CD14-positive monocyte (primary cell): ENCODE data around the gene TEAD4. TPM values are rescaled to one million over a fixed set of nuclear protein-coding genes. Genes with fewer than 3 reads are reported as not detected.

Source experiments
- DNase-seq, 3 donors: peaks; one replicate each; pipeline ENCODE4 v3.0.0-alpha.2; 2011 to 2022
- H2AFZ ChIP-seq: 2 replicates; pipeline ENCODE4 v1.6.0; 2012; ENCODE audit warnings: mild to moderate bottlenecking, low read depth, low read length, inconsistent platforms; ENCODE audit not compliant: insufficient read depth, poor library complexity, severe bottlenecking
- H3K27ac ChIP-seq, 2 donors: 1 replicate in 1 of 2; 2 replicates in 1 of 2; pipeline ENCODE4 v1.5.1; 2012 to 2013; ENCODE audit warnings: low read length in 2 of 2, control low read depth in 1 of 2, inconsistent platforms in 1 of 2, low read depth in 1 of 2, mild to moderate bottlenecking in 1 of 2
- H3K27me3 ChIP-seq, 2 donors: one replicate each; pipeline versions ENCODE4 v1.6.0 to v1.6.1; 2011 to 2013; ENCODE audit warnings: low read length in 2 of 2; ENCODE audit not compliant: control insufficient read depth in 2 of 2, insufficient read depth in 2 of 2
- H3K36me3 ChIP-seq, 2 donors: replicated peaks in 1 of 2; 1 replicate in 1 of 2; 2 replicates in 1 of 2; pipeline versions ENCODE4 v1.5.1 to v1.6.1; 2012 to 2013; ENCODE audit warnings: low read length in 2 of 2, control low read depth in 1 of 2, inconsistent platforms in 1 of 2, mild to moderate bottlenecking in 1 of 2; ENCODE audit not compliant: insufficient read depth in 2 of 2, control insufficient read depth in 1 of 2
- H3K4me1 ChIP-seq, 2 donors: 1 replicate in 1 of 2; 2 replicates in 1 of 2; pipeline versions ENCODE4 v1.5.1 to v1.6.1; 2012 to 2013; ENCODE audit warnings: low read length in 2 of 2, control low read depth in 1 of 2, inconsistent platforms in 1 of 2, mild to moderate bottlenecking in 1 of 2, moderate library complexity in 1 of 2; ENCODE audit not compliant: insufficient read depth in 2 of 2, control insufficient read depth in 1 of 2
- H3K4me2 ChIP-seq: replicated peaks from 2 replicates; pipeline ENCODE3; 2012; ENCODE audit warnings: low read length, moderate library complexity, mild to moderate bottlenecking; ENCODE audit not compliant: poor library complexity, severe bottlenecking; ENCODE audit errors: extremely low read depth
- H3K4me3 ChIP-seq, 3 experiments: fragments of 200-600 bp in 1 of 3; sonication (generic) in 1 of 3; replicated peaks in 1 of 3; 1 replicate in 2 of 3; 2 replicates in 1 of 3; pipeline ENCODE4 v1.5.1; 2011 to 2013; ENCODE audit warnings: low read length in 3 of 3, mild to moderate bottlenecking in 3 of 3, control low read depth in 2 of 3, low read depth in 2 of 3, inconsistent platforms in 1 of 3, moderate library complexity in 1 of 3
- H3K79me2 ChIP-seq: 2 replicates; pipeline ENCODE4 v1.6.0; 2012; ENCODE audit warnings: mild to moderate bottlenecking, control low read depth, inconsistent platforms, low read length, moderate library complexity; ENCODE audit not compliant: insufficient read depth
- H3K9ac ChIP-seq: 2 replicates; pipeline ENCODE4 v1.6.0; 2017; ENCODE audit warnings: low read length, mild to moderate bottlenecking; ENCODE audit not compliant: insufficient read depth, poor library complexity, severe bottlenecking
- H3K9me3 ChIP-seq, 2 donors: replicated peaks in 1 of 2; 1 replicate in 1 of 2; 2 replicates in 1 of 2; pipeline versions ENCODE4 v1.5.1 to v1.6.1; 2012 to 2013; ENCODE audit warnings: low read length in 2 of 2, control low read depth in 1 of 2; ENCODE audit not compliant: control insufficient read depth in 1 of 2, insufficient read depth in 1 of 2
- H4K20me1 ChIP-seq: 2 replicates; pipeline ENCODE4 v1.6.0; 2012; ENCODE audit warnings: mild to moderate bottlenecking, low read length, control low read depth, moderate library complexity; ENCODE audit not compliant: insufficient read depth
- H3K27ac Mint-ChIP-seq, 7 donors: one replicate each; pipeline ENCODE4 v1.8.0; 2020; ENCODE audit warnings: mild to moderate bottlenecking in 7 of 7, mixed read lengths in 7 of 7, moderate library complexity in 6 of 7, inconsistent platforms in 2 of 7
- H3K27me3 Mint-ChIP-seq, 3 donors: one replicate each; pipeline ENCODE4 v1.8.0; 2021 to 2022; ENCODE audit warnings: low read depth in 3 of 3, mild to moderate bottlenecking in 3 of 3, mixed read lengths in 3 of 3, moderate library complexity in 3 of 3, inconsistent platforms in 1 of 3
- H3K36me3 Mint-ChIP-seq, 2 donors: one replicate each; pipeline ENCODE4 v1.8.0; 2020; ENCODE audit warnings: mixed read lengths in 2 of 2, inconsistent platforms in 1 of 2, mild to moderate bottlenecking in 1 of 2
- H3K4me1 Mint-ChIP-seq: one replicate; pipeline ENCODE4 v1.8.0; 2020; ENCODE audit warnings: mild to moderate bottlenecking, mixed read lengths
- H3K4me3 Mint-ChIP-seq, 2 donors: one replicate each; pipeline ENCODE4 v1.8.0; 2020; ENCODE audit warnings: mild to moderate bottlenecking in 2 of 2, mixed read lengths in 2 of 2, moderate library complexity in 1 of 2
- H3K9me3 Mint-ChIP-seq, 7 donors: one replicate each; pipeline ENCODE4 v1.8.0; 2020 to 2022; ENCODE audit warnings: mixed read lengths in 7 of 7, mild to moderate bottlenecking in 6 of 7, moderate library complexity in 6 of 7, inconsistent platforms in 2 of 7
- CTCF ChIP-seq: fragments of 200-600 bp; IDR thresholded peaks from one replicate; pipeline ENCODE4 v1.8.0; 2022; ENCODE audit warnings: antibody characterized with exemption, mild to moderate bottlenecking
- WGBS: methylation state at CpG from one replicate; pipeline ENCODE4 v1.1.5; 2013; ENCODE audit warnings: missing lambda C conversion rate; ENCODE audit not compliant: insufficient coverage; 5-methylcytosine and 5-hydroxymethylcytosine counted together
- intact Hi-C, 2 donors: fragments of 100-400 bp; cut with micrococcal nuclease; formaldehyde crosslinking; loops; one replicate each; pipeline versions ENCODE4 v1.15.0 to v1.15.1; 2023
- polyA plus RNA-seq, 3 donors: library from polyadenylated mRNA; depleted of rRNA in 1 of 3; unstranded in 2 of 3; stranded (reverse) in 1 of 3; fragments of 300-500 nt in 2 of 3; fragments of >200 nt in 1 of 3; fragmentation: Illumina TruSeq in 2 of 3; gene quantifications; 1 replicate in 2 of 3; 2 replicates in 1 of 3; pipeline ENCODE4 v1.2.3, GENCODE V29; 2012 to 2021

The TEAD4 gene
- polyA plus RNA-seq, 3 donors: not detected

- no peaks in the 10 kb centered on the region for H4K20me1 ChIP-seq
- H3K27me3 ChIP-seq: peaks cover 14 to 26% of the 10 kb centered on the region in 2 donors
- Mint-ChIP-seq H3K27me3 (peaks cover 17 to 61% (median 44%) of the 10 kb centered on the region in 3 donors), H3K4me3 (no peak overlapping the region), H3K36me3 (peaks cover 0 to 3% of the 10 kb centered on the region in 2 donors), H3K27ac (no peak overlapping the region), H3K9me3 (peaks cover 0 to 9% (median 0%) of the 10 kb centered on the region in 7 donors), H3K4me1 (peaks cover 8% of the 10 kb centered on the region)
- no peak overlapping the region for H3K4me2 ChIP-seq
- H2AFZ ChIP-seq: no peak overlapping the region
- no peaks in the 10 kb centered on the region for H3K36me3 ChIP-seq
- DNase-seq: no peak
- WGBS: 91% methylated on average over 8 of the region's 9 CpGs
- H3K27ac ChIP-seq: no peak overlapping the region
- TF ChIP-seq CTCF: no peak
- H3K79me2 ChIP-seq: no peaks in the 10 kb centered on the region
- H3K9ac ChIP-seq: no peak overlapping the region
- intact Hi-C loops: no loop called here
- H3K9me3 ChIP-seq: peaks cover 0 to 9% of the 10 kb centered on the region in 2 donors
- H3K4me1 ChIP-seq: peaks cover 12 to 15% of the 10 kb centered on the region in 2 donors
- no peak overlapping the region for H3K4me3 ChIP-seq
These were observed 121.9 kb downstream of the TEAD4 start for GRCh38 chr12:3081091-3081490.

GRCh38 chr12:3081886-3082285, 122.7 kb downstream of the TEAD4 start:
- Histone ChIP-seq H3K27me3 (peaks cover 11 to 19% of the 10 kb centered on the region in 2 donors), H3K9me3 (peaks cover 0 to 9% of the 10 kb centered on the region in 2 donors), H3K79me2 (no peaks in the 10 kb centered on the region), H3K9ac (no peak overlapping the region), H3K27ac (no peak overlapping the region), H3K4me2 (no peak overlapping the region), H4K20me1 (no peaks in the 10 kb centered on the region), H2AFZ (no peak overlapping the region), H3K4me3 (no peak overlapping the region), H3K36me3 (no peaks in the 10 kb centered on the region), H3K4me1 (peaks cover 5 to 8% of the 10 kb centered on the region in 2 donors)
- Mint-ChIP-seq H3K36me3 (peaks cover 0 to 3% of the 10 kb centered on the region in 2 donors), H3K4me1 (peaks cover 4% of the 10 kb centered on the region), H3K9me3 (peaks cover 0 to 6% (median 0%) of the 10 kb centered on the region in 7 donors), H3K27ac (no peak overlapping the region), H3K4me3 (no peak overlapping the region), H3K27me3 (peaks cover 18 to 58% (median 39%) of the 10 kb centered on the region in 3 donors)
- WGBS: 75% methylated on average over 5 of the region's 7 CpGs
- no peak for TF ChIP-seq CTCF
- intact Hi-C loops: no loop called here
- no peak for DNase-seq
